HEK293 (cell line): ENCODE results near the gene TRIM47.
"Not testable (repeated sequence)": the region's sequence is repeated elsewhere in the genome, so short reads cannot be mapped to it uniquely, and the experiment has no call there.

ENCODE experiments used
- BCL11A ChIP-seq: fragments of 450-650 bp; formaldehyde crosslinking; IDR thresholded peaks from 2 replicates; pipeline ENCODE4 v1.5.1; 2016; ENCODE audit warnings: low read depth, missing biosample characterization, missing genetic modification characterization
- CTCF ChIP-seq: fragments of 450-650 bp; formaldehyde crosslinking; IDR thresholded peaks from 2 replicates; pipeline ENCODE4 v1.5.1; 2016; ENCODE audit warnings: missing biosample characterization, missing genetic modification characterization
- PATZ1 ChIP-seq: fragments of 450-650 bp; formaldehyde crosslinking; IDR thresholded peaks from 2 replicates; pipeline ENCODE4 v1.5.1; 2016; ENCODE audit warnings: missing biosample characterization, missing genetic modification characterization
- ZBTB11 ChIP-seq: fragments of 450-650 bp; formaldehyde crosslinking; conservative IDR thresholded peaks from 2 replicates; pipeline ENCODE4 v1.5.1; 2016; ENCODE audit warnings: low read depth, missing biosample characterization, missing genetic modification characterization
- ZBTB49 ChIP-seq: fragments of 450-650 bp; formaldehyde crosslinking; IDR thresholded peaks from 2 replicates; pipeline ENCODE4 v1.5.1; 2016; ENCODE audit warnings: missing biosample characterization, missing genetic modification characterization, low read depth
- ZNF837 ChIP-seq: fragments of 450-650 bp; formaldehyde crosslinking; IDR thresholded peaks from 2 replicates; pipeline ENCODE4 v1.5.1; 2016; ENCODE audit warnings: missing biosample characterization, missing genetic modification characterization
- ZSCAN30 ChIP-seq: fragments of 450-650 bp; IDR thresholded peaks from 2 replicates; pipeline ENCODE4 v1.5.1; 2018; ENCODE audit warnings: missing biosample characterization, mild to moderate bottlenecking, missing genetic modification characterization, moderate library complexity

GRCh38 chr17:75865404-75866188, 12.8 kb downstream of the TRIM47 start:
- not testable (repeated sequence) for TF ChIP-seq ZNF837; BCL11A; PATZ1; ZBTB49 (tag by site-specific recombination); ZSCAN30 (tag by site-specific recombination); CTCF (tag by site-specific recombination); ZBTB11
